Stimulated activated CD8-positive, alpha-beta memory T cell treated with anti-CD3 and anti-CD28 coated beads, Interleukin-7, amount 100 ng/mL, for 1 hour (primary cell): ENCODE measurements around the gene JUP.
"Not testable (repeated sequence)": the region's sequence is repeated elsewhere in the genome, so short reads cannot be mapped to it uniquely, and the experiment has no call there.

Experiments used
- DNase-seq, 2 donors: peaks; one replicate each; pipeline ENCODE4 v3.0.0-alpha.2; 2020; ENCODE audit warnings: low read depth in 2 of 2

JUP gene

DNA sequence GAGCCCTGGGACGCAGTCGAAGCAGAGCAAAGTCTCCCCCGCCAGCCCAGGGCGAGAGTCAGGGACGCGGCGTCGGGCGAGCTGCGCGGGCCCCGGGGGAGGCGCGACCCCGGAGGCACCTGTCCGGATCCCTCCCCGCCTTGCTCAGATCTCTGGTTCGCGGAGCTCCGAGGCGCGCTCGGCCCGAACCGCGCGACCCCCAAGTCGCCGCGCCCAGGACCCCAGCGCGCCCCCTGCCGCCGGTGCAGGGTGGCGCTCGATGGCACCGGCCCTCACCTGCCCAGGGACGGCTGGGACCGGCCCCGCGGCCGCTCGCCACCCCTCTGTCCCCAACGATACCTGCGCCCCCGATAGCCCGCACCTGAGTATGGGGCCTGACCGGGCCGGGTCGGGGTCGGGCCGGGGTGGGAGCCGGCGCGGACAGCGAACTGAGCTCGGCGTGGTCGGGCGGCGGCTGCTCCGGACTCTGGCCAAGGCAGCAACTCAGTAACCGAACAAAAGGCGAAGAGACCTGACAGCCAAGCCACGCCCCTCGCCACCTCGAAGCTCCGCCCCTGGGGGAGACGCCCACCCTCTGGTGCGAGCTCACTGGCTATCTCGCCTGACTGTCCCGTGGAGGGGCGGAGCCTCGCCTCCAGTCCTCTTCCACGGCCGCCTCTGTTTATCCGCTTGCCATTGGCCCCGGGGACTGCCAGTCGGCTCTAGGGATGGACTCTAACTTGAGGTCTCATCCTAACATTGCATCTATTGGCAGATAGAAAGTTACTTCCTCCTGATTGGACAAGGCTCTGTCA lies at the start of gene JUP:
Gene JUP (minus strand): TSS at position 485 of the 794 bp plus-strand sequence. CDS start 14,857 bp downstream, outside the sequence.
- peak; percentile 65 to 66 for DNase-seq

- DNase-seq, result peak; percentile 14 to 29
Observed at GRCh38 chr17:41835800-41836549, 49.5 kb upstream of the JUP start, which contains the start of gene NT5C3B. Gene NT5C3B, minus strand, starts transcription at chr17:41836232. Its CDS starts 39 bp downstream, at chr17:41836193.

DNA sequence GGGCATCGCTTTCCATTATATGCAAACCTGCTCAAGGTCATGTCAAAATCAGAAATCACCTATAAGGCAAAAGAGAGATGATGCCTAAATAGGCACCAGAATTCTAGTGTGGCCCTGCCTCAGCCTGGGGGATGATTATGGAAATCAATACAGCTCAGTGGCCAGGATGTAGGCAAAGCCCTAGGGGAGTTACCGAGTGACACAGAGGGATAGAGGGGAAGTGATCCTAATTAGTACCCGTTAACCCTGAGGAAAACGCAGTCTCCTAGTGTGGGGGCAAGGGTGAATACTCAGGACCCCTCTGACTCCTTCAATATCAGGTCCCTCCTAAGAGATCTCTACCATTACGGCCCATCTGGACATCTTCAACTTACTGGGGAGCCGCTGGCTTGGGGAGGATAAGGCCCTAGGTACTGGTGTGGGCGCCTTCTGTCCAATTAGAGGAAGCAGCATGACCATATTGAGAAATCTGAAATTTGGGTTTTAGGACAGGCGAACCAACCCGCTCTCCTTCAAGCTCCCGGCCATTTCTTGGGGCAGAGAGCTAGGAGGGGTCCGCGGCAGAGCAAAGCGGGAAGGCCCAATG lies 48.8 kb upstream of the JUP start:
- no peak for DNase-seq

- DNase-seq, result not testable (repeated sequence)
Observed at GRCh38 chr17:41829961-41830360, 43.5 kb upstream of the JUP start.

- no peak for DNase-seq
Observed at GRCh38 chr17:41825175-41825845, 38.8 kb upstream of the JUP start.

- no peak for DNase-seq
Observed at GRCh38 chr17:41824086-41824485, 37.6 kb upstream of the JUP start.

GRCh38 chr17:41823580-41823979 lies 37.1 kb upstream of the JUP start:
- no peak for DNase-seq

DNA sequence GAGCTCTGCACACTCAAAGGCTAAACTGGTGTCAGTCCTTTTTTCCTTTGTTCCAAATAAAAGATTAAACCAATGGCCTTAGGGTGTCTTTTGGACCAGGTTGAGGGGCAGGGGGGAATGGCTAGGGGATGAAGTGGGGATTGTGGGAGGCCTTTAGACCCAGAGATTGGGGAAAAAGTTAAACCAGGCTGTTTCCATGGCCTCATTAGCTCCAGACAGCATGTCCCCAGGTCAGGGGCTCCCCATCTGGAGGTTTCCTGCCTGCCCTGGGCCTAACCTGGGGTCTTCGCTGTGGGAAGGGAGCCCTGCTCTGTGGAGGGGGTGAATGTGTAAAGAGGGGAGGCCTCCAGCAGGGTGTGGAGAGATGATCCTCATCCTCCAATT lies 36.6 kb upstream of the JUP start:
- no peak for DNase-seq

DNA sequence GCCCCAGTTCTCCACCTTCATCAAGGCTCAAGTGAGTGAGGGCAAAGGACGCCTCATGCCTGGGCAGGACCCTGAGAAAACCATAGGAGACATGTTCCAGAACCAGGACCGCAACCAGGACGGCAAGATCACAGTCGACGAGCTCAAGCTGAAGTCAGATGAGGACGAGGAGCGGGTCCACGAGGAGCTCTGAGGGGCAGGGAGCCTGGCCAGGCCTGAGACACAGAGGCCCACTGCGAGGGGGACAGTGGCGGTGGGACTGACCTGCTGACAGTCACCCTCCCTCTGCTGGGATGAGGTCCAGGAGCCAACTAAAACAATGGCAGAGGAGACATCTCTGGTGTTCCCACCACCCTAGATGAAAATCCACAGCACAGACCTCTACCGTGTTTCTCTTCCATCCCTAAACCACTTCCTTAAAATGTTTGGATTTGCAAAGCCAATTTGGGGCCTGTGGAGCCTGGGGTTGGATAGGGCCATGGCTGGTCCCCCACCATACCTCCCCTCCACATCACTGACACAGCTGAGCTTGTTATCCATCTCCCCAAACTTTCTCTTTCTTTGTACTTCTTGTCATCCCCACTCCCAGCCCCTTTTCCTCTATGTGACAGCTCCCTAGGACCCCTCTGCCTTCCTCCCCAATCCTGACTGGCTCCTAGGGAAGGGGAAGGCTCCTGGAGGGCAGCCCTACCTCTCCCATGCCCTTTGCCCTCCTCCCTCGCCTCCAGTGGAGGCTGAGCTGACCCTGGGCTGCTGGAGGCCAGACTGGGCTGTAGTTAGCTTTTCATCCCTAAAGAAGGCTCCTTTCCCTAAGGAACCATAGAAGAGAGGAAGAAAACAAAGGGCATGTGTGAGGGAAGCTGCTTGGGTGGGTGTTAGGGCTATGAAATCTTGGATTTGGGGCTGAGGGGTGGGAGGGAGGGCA lies 36.0 kb upstream of the JUP start:
- no peak for DNase-seq

DNA sequence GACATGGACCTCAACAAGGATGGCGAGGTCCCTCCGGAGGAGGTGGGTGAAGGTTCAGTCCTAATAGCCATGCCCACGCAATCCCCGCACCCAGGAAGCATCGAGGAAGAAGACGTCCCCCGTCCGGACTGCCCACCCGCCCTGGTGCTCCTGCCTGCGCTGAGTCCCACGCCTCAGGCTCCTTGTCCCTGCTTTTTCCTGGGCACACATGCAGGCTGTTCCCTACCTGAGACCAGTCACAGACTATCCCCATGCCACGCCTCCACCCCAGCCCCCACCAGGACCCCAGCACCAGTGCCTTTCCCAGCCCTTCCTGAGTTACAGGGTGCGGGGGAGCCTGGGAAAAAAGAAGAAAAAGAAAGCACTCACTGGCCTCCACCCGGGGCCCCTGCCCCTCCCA lies 35.3 kb upstream of the JUP start:
- no peak for DNase-seq

DNA sequence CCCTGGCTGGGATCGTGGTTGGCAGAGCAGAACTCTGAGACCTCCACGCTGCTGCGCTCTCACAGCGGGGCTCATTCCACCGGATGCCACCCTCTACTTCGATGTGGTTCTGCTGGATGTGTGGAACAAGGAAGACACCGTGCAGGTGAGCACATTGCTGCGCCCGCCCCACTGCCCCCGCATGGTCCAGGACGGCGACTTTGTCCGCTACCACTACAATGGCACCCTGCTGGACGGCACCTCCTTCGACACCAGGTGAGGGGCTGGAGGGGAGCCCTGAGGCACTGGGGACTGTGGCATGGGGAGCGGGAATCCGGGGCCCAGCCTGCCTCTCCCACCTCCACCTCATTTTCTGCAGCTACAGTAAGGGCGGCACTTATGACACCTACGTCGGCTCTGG lies 31.5 kb upstream of the JUP start:
- DNase-seq, result no peak

DNA sequence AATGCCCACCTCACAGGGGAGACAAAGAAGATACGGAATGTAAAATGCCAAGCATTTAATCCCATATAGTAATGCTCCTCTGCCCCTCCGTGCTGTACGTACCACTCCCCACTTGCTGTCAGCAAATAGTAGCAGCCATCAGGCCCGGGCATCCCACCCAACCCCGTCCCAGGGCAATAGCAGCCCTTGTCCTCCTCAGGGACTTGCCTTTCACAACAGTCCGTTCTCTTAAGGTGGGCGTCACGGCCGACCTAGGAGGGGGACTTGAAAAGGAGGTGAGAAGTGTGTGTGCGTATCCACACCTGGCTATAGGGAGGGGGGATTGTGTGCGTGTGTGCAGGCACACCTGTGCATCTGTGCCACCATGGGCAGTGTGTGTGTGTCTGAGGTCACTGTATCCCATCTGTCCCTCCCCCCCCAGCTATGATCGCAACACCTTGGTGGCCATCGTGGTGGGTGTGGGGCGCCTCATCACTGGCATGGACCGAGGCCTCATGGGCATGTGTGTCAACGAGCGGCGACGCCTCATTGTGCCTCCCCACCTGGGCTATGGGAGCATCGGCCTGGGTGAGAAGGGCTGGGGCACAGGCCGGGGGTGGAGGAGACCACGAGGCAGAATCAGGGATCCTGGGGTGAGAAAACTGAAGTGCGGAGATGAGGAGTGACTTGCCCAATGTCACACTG lies 30.3 kb upstream of the JUP start:
- DNase-seq, result no peak

DNA sequence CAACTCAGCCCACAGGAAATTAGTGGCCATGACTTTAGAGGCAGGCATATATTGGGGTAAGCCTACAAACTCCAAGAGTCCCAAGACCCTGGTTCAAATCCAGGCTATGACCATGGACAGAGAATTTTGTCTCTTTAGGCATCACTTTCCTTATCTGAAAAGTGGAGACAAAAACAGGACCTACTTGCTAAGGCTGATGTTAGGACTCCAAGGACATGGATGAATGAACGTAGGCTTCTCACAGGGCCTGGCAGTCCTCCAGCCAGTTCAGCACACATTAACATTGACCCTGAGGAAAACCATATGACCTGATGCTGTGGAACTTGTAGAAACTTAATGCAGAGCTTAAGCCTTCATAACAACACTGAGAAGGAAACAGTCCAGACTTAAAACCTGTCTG lies 27.7 kb upstream of the JUP start:
- DNase-seq, result no peak

DNA sequence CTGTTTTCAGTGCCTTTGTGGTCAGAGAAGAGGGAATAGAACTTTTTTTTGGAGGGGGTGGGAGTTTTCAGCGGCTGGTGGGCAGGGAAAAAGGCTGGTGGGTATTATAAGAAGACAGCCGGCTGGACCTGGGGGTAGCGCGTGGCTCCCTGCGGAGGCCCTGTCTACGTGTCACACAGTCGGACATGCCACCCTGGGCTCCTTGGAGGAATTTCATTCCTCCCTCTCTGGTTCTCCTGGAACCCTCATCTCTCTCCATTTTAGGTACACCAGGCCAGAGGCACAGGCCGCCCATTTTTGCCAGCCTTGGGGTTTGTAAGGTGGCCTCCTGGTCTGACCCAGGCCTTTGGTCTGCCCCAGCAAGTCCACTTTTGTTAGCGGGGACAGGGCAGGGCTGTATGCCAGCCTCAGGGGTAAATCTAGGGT lies 27.2 kb upstream of the JUP start:
- DNase-seq, result no peak

GRCh38 chr17:41813152-41813680 lies 26.7 kb upstream of the JUP start:
- no peak for DNase-seq

DNA sequence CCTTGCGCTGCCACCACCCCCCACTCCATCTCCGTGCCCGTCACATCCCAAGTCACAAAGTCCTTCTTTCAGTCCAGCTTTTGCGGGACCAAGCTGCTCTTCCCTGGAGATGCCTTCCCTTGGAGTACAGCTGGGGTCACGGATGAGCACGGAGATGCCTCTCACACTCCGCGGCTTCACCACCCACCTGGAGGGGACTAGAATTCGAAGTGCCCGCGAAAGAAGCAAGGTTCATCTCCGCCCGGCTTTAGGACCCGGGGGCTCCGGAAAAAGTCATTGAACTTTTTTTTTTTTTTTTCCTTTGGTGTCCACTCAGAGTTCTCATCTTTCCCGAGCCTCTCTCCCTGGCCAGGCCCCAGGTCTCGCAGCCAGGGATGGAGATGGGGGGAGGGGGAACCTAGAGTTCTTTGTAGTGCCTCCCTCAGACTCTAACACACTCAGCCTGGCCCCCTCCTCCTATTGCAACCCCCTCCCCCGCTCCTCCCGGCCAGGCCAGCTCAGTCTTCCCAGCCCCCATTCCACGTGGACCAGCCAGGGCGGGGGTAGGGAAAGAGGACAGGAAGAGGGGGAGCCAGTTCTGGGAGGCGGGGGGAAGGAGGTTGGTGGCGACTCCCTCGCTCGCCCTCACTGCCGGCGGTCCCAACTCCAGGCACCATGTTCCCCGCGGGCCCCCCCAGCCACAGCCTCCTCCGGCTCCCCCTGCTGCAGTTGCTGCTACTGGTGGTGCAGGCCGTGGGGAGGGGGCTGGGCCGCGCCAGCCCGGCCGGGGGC lies 26.1 kb upstream of the JUP start, which contains the start of gene FKBP10:
Gene FKBP10 (plus strand): TSS at position 624 of the 771 bp plus-strand sequence. CDS start 31 bp downstream, at position 655.
- DNase-seq, result peak in 1 of 2 donors; percentile 11

GRCh38 chr17:41811549-41812380 lies 25.3 kb upstream of the JUP start, which contains the start of gene P3H4:
Gene P3H4, minus strand, starts transcription at chr17:41811949. Its CDS starts 34 bp downstream, at chr17:41811915.
- DNase-seq, result peak; percentile 39 to 59
